Stimulated activated CD8-positive, alpha-beta memory T cell treated with anti-CD3 and anti-CD28 coated beads, Interleukin-12 subunit alpha, Interleukin-12 subunit beta, amount 100 ng/mL, for 1 hour (primary cell): ENCODE measurements around the gene ELK3.
"Not testable (repeated sequence)": the region's sequence is repeated elsewhere in the genome, so short reads cannot be mapped to it uniquely, and the experiment has no call there.

Source experiments
- DNase-seq: peaks from one replicate; pipeline ENCODE4 v3.0.0-alpha.2; 2020; ENCODE audit warnings: low read depth

The ELK3 gene

DNA sequence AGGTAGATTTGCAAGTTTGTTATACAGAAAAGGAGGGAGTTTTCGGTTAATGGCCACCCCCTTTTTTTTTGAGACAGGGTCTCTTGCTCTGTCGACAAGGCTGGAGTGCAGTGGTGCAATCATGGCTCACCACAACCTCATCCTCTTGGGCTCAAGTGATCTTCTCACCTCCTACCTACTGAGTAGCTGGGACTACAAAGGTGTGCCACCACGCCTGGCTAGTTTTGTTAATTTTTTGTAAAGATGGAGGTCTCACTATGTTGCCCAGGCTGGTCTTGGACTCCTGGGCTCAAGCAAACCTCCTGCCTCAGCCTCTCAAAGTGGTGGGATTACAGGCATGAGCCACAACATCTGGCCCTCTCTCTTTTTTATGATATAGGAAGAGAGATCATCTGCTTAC is 111.5 kb downstream of the ELK3 start:
- no peak for DNase-seq

DNA sequence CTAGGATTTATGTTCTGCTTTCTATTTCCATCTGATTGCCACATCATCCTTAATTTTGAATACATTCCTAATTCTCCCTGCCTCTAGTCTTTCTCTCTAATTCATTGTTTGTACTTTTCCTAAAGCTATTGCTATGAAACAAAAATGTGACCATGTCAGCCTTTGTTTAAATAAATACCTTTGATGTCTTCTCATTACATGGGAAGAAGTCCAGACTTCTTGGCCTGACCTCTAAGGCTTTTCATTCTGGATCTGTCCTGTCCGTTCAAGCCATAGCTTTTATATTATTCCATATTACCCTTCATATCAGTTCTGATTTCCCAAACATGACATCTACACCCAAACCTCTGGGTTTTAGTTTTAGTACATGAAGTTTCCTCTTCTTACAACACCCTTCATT is 114.7 kb downstream of the ELK3 start:
- DNase-seq, result no peak

DNA sequence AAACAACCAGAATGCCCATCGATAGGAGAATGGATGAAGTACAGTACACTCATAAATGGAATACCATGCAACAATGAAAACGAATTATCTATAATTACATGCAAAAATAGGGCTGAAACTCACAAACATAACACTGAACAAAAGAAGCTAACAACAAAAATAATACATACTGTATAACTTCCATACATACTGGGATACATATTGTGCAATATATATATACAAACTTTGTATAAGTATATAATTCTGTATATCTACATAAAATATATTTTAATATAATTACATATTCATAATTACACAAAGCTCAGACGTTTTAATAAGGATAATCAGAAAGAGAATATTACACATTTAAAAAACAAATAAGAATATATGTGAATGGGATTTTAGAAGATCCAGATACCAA is 115.9 kb downstream of the ELK3 start:
- DNase-seq, result no peak

DNA sequence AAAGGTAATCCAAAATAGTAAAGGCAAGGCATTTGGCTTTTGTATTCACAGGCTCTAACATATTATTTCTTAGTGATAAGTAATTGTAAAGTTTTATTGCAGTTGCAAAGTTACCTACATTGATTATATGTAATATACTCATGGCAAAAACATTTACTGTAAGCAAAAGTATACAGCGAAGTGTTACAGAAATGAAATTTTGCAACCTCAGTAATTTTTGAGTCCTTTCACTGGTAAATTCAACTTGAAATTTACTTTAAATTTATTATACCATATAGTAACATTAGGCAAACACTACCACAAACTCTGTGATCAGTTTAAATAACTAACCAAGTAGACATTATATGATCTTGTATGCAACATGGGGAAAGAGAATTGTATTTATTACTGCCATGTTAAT is 117.0 kb downstream of the ELK3 start:
- no peak for DNase-seq

DNA sequence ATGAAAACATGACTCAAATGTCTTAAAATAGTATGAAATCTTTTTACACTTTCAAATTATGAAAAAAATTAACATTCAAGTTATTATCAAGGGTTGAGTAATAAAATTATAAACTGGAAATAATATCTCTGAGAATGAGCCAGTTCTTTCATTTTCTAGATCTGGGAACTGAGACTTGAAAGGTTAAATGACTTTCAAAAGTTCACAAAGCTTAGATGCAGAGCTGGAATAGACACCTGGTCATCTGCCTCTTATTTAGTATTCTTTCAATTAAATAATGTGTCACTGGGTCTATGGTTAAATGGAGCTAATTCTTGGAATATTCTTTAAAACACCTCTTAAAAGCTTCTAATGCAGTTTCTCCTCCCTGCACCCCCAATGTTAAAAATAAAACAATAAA is 119.4 kb downstream of the ELK3 start:
- DNase-seq, result no peak

DNA sequence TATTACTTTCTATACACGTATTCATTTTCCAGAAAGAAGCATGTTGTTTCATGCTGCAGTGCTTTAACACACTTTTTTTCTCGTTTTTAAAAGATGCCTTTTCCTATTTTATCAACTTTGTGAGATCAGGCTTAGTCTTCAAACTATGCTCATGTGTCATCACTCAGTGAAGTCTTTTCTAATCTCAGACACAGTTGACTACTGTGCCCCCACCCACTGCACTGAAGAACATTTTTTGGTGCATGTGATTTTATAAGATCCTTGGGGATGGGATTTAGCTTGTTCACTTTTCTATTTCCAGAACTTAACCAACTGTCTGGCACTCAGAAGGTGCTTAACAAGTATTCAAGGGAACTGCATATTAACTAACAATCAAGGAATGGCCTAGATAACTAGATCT is 120.5 kb downstream of the ELK3 start:
- no peak for DNase-seq

DNA sequence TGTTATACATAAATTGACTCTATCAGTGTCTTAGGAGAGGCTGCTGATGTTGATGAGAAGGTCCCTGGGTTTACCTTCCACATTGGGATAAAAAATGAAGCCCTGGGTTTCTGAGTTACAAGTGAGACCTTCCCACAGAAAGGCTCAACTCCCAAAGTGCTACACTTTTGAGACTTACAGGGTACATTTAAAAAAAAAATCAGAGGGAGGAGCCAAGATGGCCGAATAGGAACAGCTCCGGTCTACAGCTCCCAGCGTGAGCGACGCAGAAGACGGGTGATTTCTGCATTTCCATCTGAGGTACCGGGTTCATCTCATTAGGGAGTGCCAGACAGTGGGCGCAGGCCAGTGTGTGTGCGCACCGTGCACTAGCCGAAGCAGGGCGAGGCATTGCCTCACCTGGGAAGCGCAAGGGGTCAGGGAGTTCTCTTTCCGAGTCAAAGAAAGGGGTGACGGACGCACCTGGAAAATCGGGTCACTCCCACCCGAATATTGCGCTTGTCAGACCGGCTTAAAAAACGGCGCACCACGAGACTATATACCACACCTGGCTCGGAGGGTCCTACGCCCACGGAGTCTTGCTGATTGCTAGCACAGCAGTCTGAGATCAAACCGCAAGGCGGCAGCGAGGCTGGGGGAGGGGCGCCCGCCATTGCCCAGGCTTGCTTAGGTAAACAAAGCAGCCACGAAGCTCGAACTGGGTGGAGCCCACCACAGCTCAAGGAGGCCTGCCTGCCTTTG is 121.7 kb downstream of the ELK3 start:
- not testable (repeated sequence) for DNase-seq

DNA sequence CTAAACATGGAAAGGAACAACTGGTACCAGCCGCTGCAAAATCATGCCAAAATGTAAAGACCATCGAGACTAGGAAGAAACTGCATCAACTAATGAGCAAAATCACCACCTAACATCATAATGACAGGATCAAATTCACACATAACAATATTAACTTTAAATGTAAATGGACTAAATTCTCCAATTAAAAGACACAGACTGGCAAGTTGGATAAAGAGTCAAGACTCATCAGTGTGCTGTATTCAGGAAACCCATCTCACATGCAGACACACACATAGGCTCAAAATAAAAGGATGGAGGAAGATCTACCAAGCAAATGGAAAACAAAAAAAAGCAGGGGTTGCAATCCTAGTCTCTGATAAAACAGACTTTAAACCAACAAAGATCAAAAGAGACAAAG is 123.6 kb downstream of the ELK3 start:
- not testable (repeated sequence) for DNase-seq
